T-helper 2 cell treated with Interferon-gamma antibody and Interleukin-4, amounts not matched to agents 5 μg/mL and 100 μg/mL, for 36 hours (primary cell): ENCODE data around the gene FRMD3.
"Not testable (repeated sequence)": the region's sequence is repeated elsewhere in the genome, so short reads cannot be mapped to it uniquely, and the experiment has no call there.

Experiments used
- DNase-seq: peaks from one replicate; pipeline ENCODE4 v3.0.0; 2021; ENCODE audit warnings: low spot score
- H3K27ac Mint-ChIP-seq: one replicate; pipeline ENCODE4 v1.8.0; 2021; ENCODE audit warnings: mild to moderate bottlenecking, mixed read lengths
- H3K27me3 Mint-ChIP-seq: one replicate; pipeline ENCODE4 v1.8.0; 2021; ENCODE audit warnings: low read depth, mixed read lengths
- H3K36me3 Mint-ChIP-seq: one replicate; pipeline ENCODE4 v1.8.0; 2021; ENCODE audit warnings: low read depth, mixed read lengths
- H3K4me1 Mint-ChIP-seq: one replicate; pipeline ENCODE4 v1.8.0; 2021; ENCODE audit warnings: low read depth, mixed read lengths
- H3K4me3 Mint-ChIP-seq: one replicate; pipeline ENCODE4 v1.8.0; 2022; ENCODE audit warnings: mild to moderate bottlenecking, moderate library complexity, mixed read lengths
- H3K9me3 Mint-ChIP-seq: one replicate; pipeline ENCODE4 v1.8.0; 2021; ENCODE audit warnings: mixed read lengths

Gene FRMD3

GRCh38 chr9:83544002-83544698 is 5.9 kb upstream of the FRMD3 start:
- H3K4me3 Mint-ChIP-seq = no peak overlapping the region
- H3K36me3 Mint-ChIP-seq = no peaks in the 10 kb centered on the region
- H3K27me3 Mint-ChIP-seq = peaks cover 27% of the 10 kb centered on the region
- peak; percentile 8 for DNase-seq
- no peaks in the 10 kb centered on the region for H3K4me1 Mint-ChIP-seq
- no peak overlapping the region for H3K27ac Mint-ChIP-seq
- H3K9me3 Mint-ChIP-seq = no peaks in the 10 kb centered on the region

GRCh38 chr9:83538890-83539238 is 663 bp upstream of the FRMD3 start:
- H3K27ac Mint-ChIP-seq = no peak overlapping the region
- H3K4me1 Mint-ChIP-seq = no peaks in the 10 kb centered on the region
- no peaks in the 10 kb centered on the region for H3K36me3 Mint-ChIP-seq
- no peaks in the 10 kb centered on the region for H3K9me3 Mint-ChIP-seq
- no peak for DNase-seq
- H3K27me3 Mint-ChIP-seq = peaks cover 62% of the 10 kb centered on the region
- H3K4me3 Mint-ChIP-seq = peak overlapping the region; percentile 29

- Mint-ChIP-seq H3K4me1 (no peaks in the 10 kb centered on the region), H3K27me3 (peaks cover 56% of the 10 kb centered on the region), H3K27ac (no peak overlapping the region), H3K9me3 (no peaks in the 10 kb centered on the region), H3K4me3 (no peak overlapping the region), H3K36me3 (no peaks in the 10 kb centered on the region)
- no peak for DNase-seq
Measured at GRCh38 chr9:83537331-83538171, 650 bp downstream of the FRMD3 start.

- Mint-ChIP-seq H3K4me1 (no peaks in the 10 kb centered on the region), H3K9me3 (no peaks in the 10 kb centered on the region), H3K27ac (no peak overlapping the region), H3K4me3 (no peak overlapping the region), H3K27me3 (peaks cover 57% of the 10 kb centered on the region), H3K36me3 (no peaks in the 10 kb centered on the region)
- no peak for DNase-seq
Measured at GRCh38 chr9:83536332-83536731, 1.9 kb downstream of the FRMD3 start.

GRCh38 chr9:83535736-83536135 is 2.5 kb downstream of the FRMD3 start:
- peaks cover 51% of the 10 kb centered on the region for H3K27me3 Mint-ChIP-seq
- H3K4me3 Mint-ChIP-seq = no peak overlapping the region
- H3K9me3 Mint-ChIP-seq = no peaks in the 10 kb centered on the region
- H3K27ac Mint-ChIP-seq = no peak overlapping the region
- H3K4me1 Mint-ChIP-seq = no peaks in the 10 kb centered on the region
- no peaks in the 10 kb centered on the region for H3K36me3 Mint-ChIP-seq
- DNase-seq = no peak

- Mint-ChIP-seq H3K9me3 (no peaks in the 10 kb centered on the region), H3K27ac (no peak overlapping the region), H3K27me3 (peaks cover 30% of the 10 kb centered on the region), H3K36me3 (no peaks in the 10 kb centered on the region), H3K4me3 (no peak overlapping the region), H3K4me1 (no peaks in the 10 kb centered on the region)
- no peak for DNase-seq
Measured at GRCh38 chr9:83533296-83533695, 4.9 kb downstream of the FRMD3 start.

GRCh38 chr9:83526901-83527300 is 11.3 kb downstream of the FRMD3 start:
- no peaks in the 10 kb centered on the region for H3K4me1 Mint-ChIP-seq
- no peak for DNase-seq
- H3K4me3 Mint-ChIP-seq = no peak overlapping the region
- H3K27me3 Mint-ChIP-seq = peaks cover 2% of the 10 kb centered on the region
- no peak overlapping the region for H3K27ac Mint-ChIP-seq
- H3K36me3 Mint-ChIP-seq = no peaks in the 10 kb centered on the region
- no peaks in the 10 kb centered on the region for H3K9me3 Mint-ChIP-seq

- H3K27me3 Mint-ChIP-seq = peaks cover 2% of the 10 kb centered on the region
- no peaks in the 10 kb centered on the region for H3K4me1 Mint-ChIP-seq
- no peaks in the 10 kb centered on the region for H3K9me3 Mint-ChIP-seq
- no peaks in the 10 kb centered on the region for H3K36me3 Mint-ChIP-seq
- no peak for DNase-seq
- H3K27ac Mint-ChIP-seq = no peak overlapping the region
- H3K4me3 Mint-ChIP-seq = no peak overlapping the region
Measured at GRCh38 chr9:83526211-83526610, 12.0 kb downstream of the FRMD3 start.

GRCh38 chr9:83523684-83524083 is 14.5 kb downstream of the FRMD3 start:
- Mint-ChIP-seq H3K9me3 (no peaks in the 10 kb centered on the region), H3K27me3 (peaks cover 2% of the 10 kb centered on the region), H3K4me3 (no peak overlapping the region), H3K36me3 (no peaks in the 10 kb centered on the region), H3K4me1 (no peaks in the 10 kb centered on the region), H3K27ac (no peak overlapping the region)
- no peak for DNase-seq

GRCh38 chr9:83521411-83521810 is 16.8 kb downstream of the FRMD3 start:
- H3K27ac Mint-ChIP-seq = no peak overlapping the region
- no peaks in the 10 kb centered on the region for H3K9me3 Mint-ChIP-seq
- no peaks in the 10 kb centered on the region for H3K36me3 Mint-ChIP-seq

GRCh38 chr9:83521011-83521410 is 17.2 kb downstream of the FRMD3 start:
- no peak overlapping the region for H3K4me3 Mint-ChIP-seq
- no peaks in the 10 kb centered on the region for H3K36me3 Mint-ChIP-seq

More at GRCh38 chr9:83521411-83521810, 16.8 kb downstream of the FRMD3 start:
- Mint-ChIP-seq H3K4me1 (no peaks in the 10 kb centered on the region), H3K4me3 (no peak overlapping the region), H3K27me3 (peaks cover 9% of the 10 kb centered on the region)
- no peak for DNase-seq

GRCh38 chr9:83520292-83520691 is 17.9 kb downstream of the FRMD3 start:
- Mint-ChIP-seq H3K27me3 (peaks cover 9% of the 10 kb centered on the region), H3K36me3 (no peaks in the 10 kb centered on the region), H3K4me3 (no peak overlapping the region), H3K9me3 (no peaks in the 10 kb centered on the region), H3K27ac (no peak overlapping the region), H3K4me1 (no peaks in the 10 kb centered on the region)
- DNase-seq = no peak

More at GRCh38 chr9:83521011-83521410, 17.2 kb downstream of the FRMD3 start:
- Mint-ChIP-seq H3K27me3 (peaks cover 9% of the 10 kb centered on the region), H3K4me1 (no peaks in the 10 kb centered on the region), H3K9me3 (no peaks in the 10 kb centered on the region), H3K27ac (no peak overlapping the region)
- no peak for DNase-seq

GRCh38 chr9:83517980-83518379 is 20.2 kb downstream of the FRMD3 start:
- H3K4me3 Mint-ChIP-seq, H3K27ac Mint-ChIP-seq, H3K36me3 Mint-ChIP-seq, H3K27me3 Mint-ChIP-seq, DNase-seq, H3K9me3 Mint-ChIP-seq, H3K4me1 Mint-ChIP-seq: not testable (repeated sequence)

- no peaks in the 10 kb centered on the region for H3K9me3 Mint-ChIP-seq
- H3K4me1 Mint-ChIP-seq = no peaks in the 10 kb centered on the region
- no peak for DNase-seq
- no peak overlapping the region for H3K4me3 Mint-ChIP-seq
- peaks cover 7% of the 10 kb centered on the region for H3K27me3 Mint-ChIP-seq
- no peaks in the 10 kb centered on the region for H3K36me3 Mint-ChIP-seq
- no peak overlapping the region for H3K27ac Mint-ChIP-seq
Measured at GRCh38 chr9:83514767-83515166, 23.4 kb downstream of the FRMD3 start.
